Lower leg skin (tissue), 3 donors: ENCODE results near the gene PPFIA4.

Experiments
- CTCF ChIP-seq, 3 donors: fragments of 450-650 bp; IDR thresholded peaks; one replicate each; pipeline ENCODE4 v1.5.1; 2016; ENCODE audit warnings: antibody characterized with exemption in 3 of 3, mild to moderate bottlenecking in 3 of 3, moderate library complexity in 2 of 3
- POLR2A ChIP-seq, 2 donors: fragments of 450-650 bp; IDR thresholded peaks; one replicate each; pipeline ENCODE4 v1.6.1; 2016 to 2017; ENCODE audit warnings: antibody characterized with exemption in 2 of 2, mild to moderate bottlenecking in 1 of 2, moderate library complexity in 1 of 2

- no peak for TF ChIP-seq CTCF (IDR thresholded peaks at IDR 0.05)
- TF ChIP-seq POLR2A (IDR thresholded peaks at IDR 0.05): no peak
These were observed 38.9 kb downstream of the PPFIA4 start for GRCh38 chr1:203065191-203065590.
